ENCODE results near the gene CNGB1. TPM values are rescaled to one million over a fixed set of nuclear protein-coding genes. Genes with fewer than 3 reads are reported as not detected.
A peak's percentile ranks its signal among the peaks of the same experiment; 100 is the strongest.

Gene CNGB1
- total RNA-seq, 1 experiment from 2014 or later = not detected

DNA sequence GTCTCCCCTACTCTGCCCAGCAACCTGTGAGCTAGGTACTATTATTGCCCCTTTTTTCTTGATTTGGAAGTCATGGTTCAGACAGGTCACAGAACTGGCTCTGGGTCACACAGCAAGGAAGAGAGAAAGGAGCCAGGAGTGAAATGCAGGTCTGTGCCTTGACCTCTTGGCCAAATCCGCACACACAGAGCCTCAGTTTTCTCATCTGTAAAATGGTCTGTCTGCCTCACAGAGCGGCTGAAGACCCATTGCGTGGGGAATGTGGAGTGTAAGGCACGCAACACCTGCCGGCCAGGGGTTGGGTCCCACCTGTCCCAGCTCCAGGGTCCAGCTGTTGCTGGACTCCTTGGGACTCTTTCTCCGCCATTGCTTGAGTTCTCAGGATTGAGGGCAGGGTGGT is 32.4 kb downstream of the CNGB1 start:
- CTCF ChIA-PET = interaction anchor here (0.7 to 0.8 kb wide), 2 partner anchors 77 to 520 kb away, joined by 6 read pairs; no protein-coding TSS in a partner anchor
- H3K4me1 Mint-ChIP-seq (ENCODE audit: insufficient read depth, unreplicated experiment) = peaks cover 34% of the 10 kb centered on the region
- TF ChIP-seq, protein P1, sequence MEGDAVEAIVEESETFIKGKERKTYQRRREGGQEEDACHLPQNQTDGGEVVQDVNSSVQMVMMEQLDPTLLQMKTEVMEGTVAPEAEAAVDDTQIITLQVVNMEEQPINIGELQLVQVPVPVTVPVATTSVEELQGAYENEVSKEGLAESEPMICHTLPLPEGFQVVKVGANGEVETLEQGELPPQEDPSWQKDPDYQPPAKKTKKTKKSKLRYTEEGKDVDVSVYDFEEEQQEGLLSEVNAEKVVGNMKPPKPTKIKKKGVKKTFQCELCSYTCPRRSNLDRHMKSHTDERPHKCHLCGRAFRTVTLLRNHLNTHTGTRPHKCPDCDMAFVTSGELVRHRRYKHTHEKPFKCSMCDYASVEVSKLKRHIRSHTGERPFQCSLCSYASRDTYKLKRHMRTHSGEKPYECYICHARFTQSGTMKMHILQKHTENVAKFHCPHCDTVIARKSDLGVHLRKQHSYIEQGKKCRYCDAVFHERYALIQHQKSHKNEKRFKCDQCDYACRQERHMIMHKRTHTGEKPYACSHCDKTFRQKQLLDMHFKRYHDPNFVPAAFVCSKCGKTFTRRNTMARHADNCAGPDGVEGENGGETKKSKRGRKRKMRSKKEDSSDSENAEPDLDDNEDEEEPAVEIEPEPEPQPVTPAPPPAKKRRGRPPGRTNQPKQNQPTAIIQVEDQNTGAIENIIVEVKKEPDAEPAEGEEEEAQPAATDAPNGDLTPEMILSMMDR (IDR thresholded peaks at IDR 0.05; ENCODE audit: unreplicated experiment) = no peak
- H3K27ac Mint-ChIP-seq (ENCODE audit: low read depth, unreplicated experiment) = peak overlapping the region; percentile 93
- no peaks in the 10 kb centered on the region for H3K9me3 Mint-ChIP-seq (ENCODE audit: unreplicated experiment)
- intact Hi-C loops (cut with micrococcal nuclease) = no loop called here
- POLR2A ChIA-PET = interaction anchor here (0.6 to 1.3 kb wide), 2 partner anchors 37 to 51 kb away, joined by 3 read pairs; no protein-coding TSS in a partner anchor
- H3K4me3 Mint-ChIP-seq (ENCODE audit: unreplicated experiment) = no peak overlapping the region
- peaks cover 6% of the 10 kb centered on the region for H3K36me3 Mint-ChIP-seq (ENCODE audit: insufficient read depth, unreplicated experiment)
- no TSS peak for BruUV-seq (replicated peaks)
- H3K27me3 Mint-ChIP-seq (ENCODE audit: insufficient read depth, unreplicated experiment) = no peaks in the 10 kb centered on the region
- DNase-seq (ENCODE audit: unreplicated experiment) = no peak

DNA sequence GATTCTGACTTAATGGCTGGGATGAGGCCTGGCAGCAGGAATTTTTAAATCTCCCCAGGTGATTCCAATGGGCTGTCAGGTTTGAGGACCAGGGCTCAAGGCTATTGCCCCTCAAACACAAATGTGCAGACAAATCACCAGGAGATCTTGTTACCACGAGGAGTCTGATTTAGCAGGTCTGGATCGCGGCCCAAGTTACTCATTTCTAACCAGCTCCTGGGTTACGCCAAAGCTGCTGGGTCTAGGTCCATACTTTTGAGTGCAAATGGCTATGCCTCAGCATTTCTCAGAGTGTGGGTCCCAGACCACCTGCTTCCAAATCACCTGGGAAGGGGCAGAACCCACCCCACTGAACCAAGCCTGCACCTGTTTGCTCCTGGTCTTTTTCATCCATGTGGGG is 33.1 kb downstream of the CNGB1 start:
- Mint-ChIP-seq H3K27me3 (ENCODE audit: insufficient read depth, unreplicated experiment) (no peaks in the 10 kb centered on the region), H3K27ac (ENCODE audit: low read depth, unreplicated experiment) (peak overlapping the region; percentile 93), H3K4me1 (ENCODE audit: insufficient read depth, unreplicated experiment) (peaks cover 34% of the 10 kb centered on the region), H3K9me3 (ENCODE audit: unreplicated experiment) (no peaks in the 10 kb centered on the region), H3K4me3 (ENCODE audit: unreplicated experiment) (no peak overlapping the region), H3K36me3 (ENCODE audit: insufficient read depth, unreplicated experiment) (peaks cover 6% of the 10 kb centered on the region)
- intact Hi-C loops (cut with micrococcal nuclease) = no loop called here
- no TSS peak for BruUV-seq (replicated peaks)
- TF ChIP-seq, protein P1 (IDR thresholded peaks at IDR 0.05; ENCODE audit: unreplicated experiment) = no peak
- DNase-seq (ENCODE audit: unreplicated experiment) = no peak
- ChIA-PET CTCF (no interaction called here), POLR2A (no interaction called here)

DNA sequence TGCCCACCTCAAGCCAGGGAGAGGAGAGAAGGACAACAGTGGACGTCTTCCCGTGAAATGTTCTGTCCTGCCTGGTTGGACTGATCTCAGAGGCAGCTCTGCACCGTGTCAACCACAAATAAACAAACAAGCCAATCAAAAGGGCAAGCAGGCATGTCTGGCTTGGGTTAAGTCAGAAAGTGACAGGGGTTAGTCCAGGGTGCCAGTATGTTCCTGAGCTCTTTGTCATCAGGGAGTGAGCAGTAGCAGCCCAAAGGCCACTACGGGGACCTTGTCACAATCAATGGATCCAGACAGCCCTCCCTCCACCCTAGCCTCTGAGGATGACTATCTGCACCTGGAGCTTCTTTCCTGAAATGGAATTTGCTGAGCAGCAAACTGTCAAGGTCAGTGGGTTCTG is 35.0 kb downstream of the CNGB1 start:
- ChIA-PET CTCF (interaction anchor here (0.6 to 1.1 kb wide), 3 partner anchors 22 to 286 kb away, joined by 3 to 4 read pairs (median 3); no protein-coding TSS in a partner anchor), POLR2A (no interaction called here)
- intact Hi-C loops (cut with micrococcal nuclease) = no loop called here
- Mint-ChIP-seq H3K36me3 (ENCODE audit: insufficient read depth, unreplicated experiment) (peaks cover 6% of the 10 kb centered on the region), H3K4me3 (ENCODE audit: unreplicated experiment) (no peak overlapping the region), H3K9me3 (ENCODE audit: unreplicated experiment) (no peaks in the 10 kb centered on the region), H3K27me3 (ENCODE audit: insufficient read depth, unreplicated experiment) (no peaks in the 10 kb centered on the region), H3K27ac (ENCODE audit: low read depth, unreplicated experiment) (no peak overlapping the region), H3K4me1 (ENCODE audit: insufficient read depth, unreplicated experiment) (peaks cover 29% of the 10 kb centered on the region)
- TF ChIP-seq, protein P1 (IDR thresholded peaks at IDR 0.05; ENCODE audit: unreplicated experiment) = no peak
- no peak for DNase-seq (ENCODE audit: unreplicated experiment)
- no TSS peak for BruUV-seq (replicated peaks)

DNA sequence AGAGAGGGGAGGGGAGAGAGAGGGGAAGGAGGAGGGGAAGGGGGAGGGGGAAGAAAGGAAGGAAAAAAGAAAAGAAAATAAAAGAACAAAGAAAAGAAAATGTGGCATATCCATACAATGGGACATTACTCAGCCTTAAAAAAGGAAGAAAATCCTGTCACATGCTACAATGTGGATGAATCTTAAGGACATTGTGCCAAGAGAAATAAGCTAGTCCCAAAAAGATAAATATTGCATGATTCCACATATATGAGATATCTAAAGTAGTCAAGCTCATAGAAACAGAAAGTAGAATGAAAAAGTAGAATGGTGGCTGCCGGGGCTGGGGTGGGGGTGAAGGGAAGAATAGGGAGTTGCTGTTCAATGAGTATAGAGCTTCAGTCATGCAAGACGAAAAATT is 40.4 kb downstream of the CNGB1 start:
- H3K4me1 Mint-ChIP-seq (ENCODE audit: insufficient read depth, unreplicated experiment) = no peaks in the 10 kb centered on the region
- no peaks in the 10 kb centered on the region for H3K27me3 Mint-ChIP-seq (ENCODE audit: insufficient read depth, unreplicated experiment)
- intact Hi-C loops (cut with micrococcal nuclease) = no loop called here
- POLR2A ChIA-PET = no interaction called here
- no peak for DNase-seq (ENCODE audit: unreplicated experiment)
- no peaks in the 10 kb centered on the region for H3K9me3 Mint-ChIP-seq (ENCODE audit: unreplicated experiment)
- no peaks in the 10 kb centered on the region for H3K36me3 Mint-ChIP-seq (ENCODE audit: insufficient read depth, unreplicated experiment)
- CTCF ChIA-PET = interaction anchor here (1.1 to 1.3 kb wide), 2 partner anchors 9 to 10 kb away, joined by 4 to 5 read pairs; no protein-coding TSS in a partner anchor
- no peak overlapping the region for H3K4me3 Mint-ChIP-seq (ENCODE audit: unreplicated experiment)
- BruUV-seq (replicated peaks) = no TSS peak
- no peak overlapping the region for H3K27ac Mint-ChIP-seq (ENCODE audit: low read depth, unreplicated experiment)
- TF ChIP-seq, protein P1 (IDR thresholded peaks at IDR 0.05; ENCODE audit: unreplicated experiment) = no peak

All from MCF 10A (cell line).